ENCODE data around the gene DECR2. TPM values are rescaled to one million over a fixed set of nuclear protein-coding genes. Genes with fewer than 3 reads are reported as not detected.

The DECR2 gene
- total RNA-seq, 4 donors from 2014 or later: 13.6 to 19.6 (median 17.0) TPM

DNA sequence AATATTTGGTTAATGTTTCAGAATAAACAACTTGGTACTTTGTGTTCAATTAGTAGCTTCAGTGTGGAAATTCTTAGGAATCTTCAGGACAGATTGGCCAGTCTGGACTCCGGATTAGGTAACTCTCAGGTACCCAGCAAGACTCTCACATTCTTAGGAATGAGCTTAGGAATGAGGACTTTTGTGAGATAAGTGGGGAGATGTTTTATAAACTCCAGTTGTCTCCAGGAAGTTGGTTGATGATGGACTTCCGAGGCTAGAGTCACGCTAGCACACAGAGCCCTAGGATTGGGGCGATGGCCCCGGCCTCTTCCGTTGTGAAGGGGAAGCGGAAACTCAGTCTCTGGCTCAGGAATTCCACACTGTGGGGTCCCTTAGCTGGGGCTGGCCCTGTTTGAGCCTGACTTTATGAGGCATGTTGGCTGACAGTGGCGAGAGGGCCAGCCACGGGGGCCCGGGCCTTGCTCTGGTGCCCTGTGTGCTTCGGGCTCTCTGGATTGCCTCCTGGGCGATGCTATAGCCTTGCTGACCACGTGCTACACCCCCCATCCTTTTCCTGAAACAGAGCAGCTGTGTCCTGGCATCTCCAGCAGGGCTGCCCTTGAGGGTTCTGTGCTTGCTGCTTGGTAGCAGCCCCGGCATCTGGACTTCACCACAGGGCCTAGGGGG, 56.2 kb downstream of the DECR2 start:
- Histone ChIP-seq H3K27me3 (no peaks in the 10 kb centered on the region), H3K36me3 (peaks cover 0 to 18% (median 0%) of the 10 kb centered on the region in 3 donors), H3K9me3 (no peaks in the 10 kb centered on the region), H3K27ac (peak overlapping the region; percentile 28 to 76 (median 49)), H3K4me3 (no peak overlapping the region), H3K4me1 (peaks cover 0 to 23% (median 9%) of the 10 kb centered on the region in 3 donors)
- no peak for DNase-seq
- WGBS, 2 donors: 83 to 84% methylated on average over 7 to 9 of the region's 14 CpGs
- no peak for TF ChIP-seq POLR2A (IDR thresholded peaks at IDR 0.05)
- TF ChIP-seq, protein P1, sequence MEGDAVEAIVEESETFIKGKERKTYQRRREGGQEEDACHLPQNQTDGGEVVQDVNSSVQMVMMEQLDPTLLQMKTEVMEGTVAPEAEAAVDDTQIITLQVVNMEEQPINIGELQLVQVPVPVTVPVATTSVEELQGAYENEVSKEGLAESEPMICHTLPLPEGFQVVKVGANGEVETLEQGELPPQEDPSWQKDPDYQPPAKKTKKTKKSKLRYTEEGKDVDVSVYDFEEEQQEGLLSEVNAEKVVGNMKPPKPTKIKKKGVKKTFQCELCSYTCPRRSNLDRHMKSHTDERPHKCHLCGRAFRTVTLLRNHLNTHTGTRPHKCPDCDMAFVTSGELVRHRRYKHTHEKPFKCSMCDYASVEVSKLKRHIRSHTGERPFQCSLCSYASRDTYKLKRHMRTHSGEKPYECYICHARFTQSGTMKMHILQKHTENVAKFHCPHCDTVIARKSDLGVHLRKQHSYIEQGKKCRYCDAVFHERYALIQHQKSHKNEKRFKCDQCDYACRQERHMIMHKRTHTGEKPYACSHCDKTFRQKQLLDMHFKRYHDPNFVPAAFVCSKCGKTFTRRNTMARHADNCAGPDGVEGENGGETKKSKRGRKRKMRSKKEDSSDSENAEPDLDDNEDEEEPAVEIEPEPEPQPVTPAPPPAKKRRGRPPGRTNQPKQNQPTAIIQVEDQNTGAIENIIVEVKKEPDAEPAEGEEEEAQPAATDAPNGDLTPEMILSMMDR (IDR thresholded peaks at IDR 0.05): no peak
- intact Hi-C loops (cut with DNase I): no loop called here

DNA sequence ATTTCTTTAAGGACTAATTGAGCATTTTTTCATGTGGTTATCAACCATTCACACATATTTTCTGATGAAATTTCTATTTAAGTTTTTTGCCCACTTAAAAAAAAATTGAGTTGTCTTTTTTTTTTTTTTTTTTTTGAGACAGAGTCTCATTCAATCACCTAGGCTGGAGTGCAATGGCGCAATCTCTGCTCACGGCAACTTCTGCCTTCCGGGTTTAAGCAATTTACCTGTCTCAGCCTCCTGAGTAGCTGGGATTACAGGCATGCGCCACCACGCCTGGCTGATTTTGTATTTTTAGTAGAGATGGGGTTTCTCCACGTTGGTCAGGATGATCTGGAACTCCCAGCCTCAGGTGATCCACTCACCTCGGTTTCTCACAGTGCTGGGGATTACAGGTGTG, 58.1 kb downstream of the DECR2 start:
- Histone ChIP-seq H3K4me3 (no peak overlapping the region), H3K27me3 (no peaks in the 10 kb centered on the region), H3K9me3 (no peaks in the 10 kb centered on the region), H3K27ac (no peak overlapping the region), H3K4me1 (peaks cover 0 to 18% (median 9%) of the 10 kb centered on the region in 3 donors), H3K36me3 (peaks cover 0 to 27% (median 0%) of the 10 kb centered on the region in 3 donors)
- intact Hi-C loops (cut with DNase I): no loop called here
- DNase-seq: no peak
- TF ChIP-seq POLR2A (IDR thresholded peaks at IDR 0.05): no peak
- TF ChIP-seq, protein P1 (IDR thresholded peaks at IDR 0.05): no peak
- 37 to 64% methylated on average over 7 of the region's 7 CpGs for WGBS, 2 donors

DNA sequence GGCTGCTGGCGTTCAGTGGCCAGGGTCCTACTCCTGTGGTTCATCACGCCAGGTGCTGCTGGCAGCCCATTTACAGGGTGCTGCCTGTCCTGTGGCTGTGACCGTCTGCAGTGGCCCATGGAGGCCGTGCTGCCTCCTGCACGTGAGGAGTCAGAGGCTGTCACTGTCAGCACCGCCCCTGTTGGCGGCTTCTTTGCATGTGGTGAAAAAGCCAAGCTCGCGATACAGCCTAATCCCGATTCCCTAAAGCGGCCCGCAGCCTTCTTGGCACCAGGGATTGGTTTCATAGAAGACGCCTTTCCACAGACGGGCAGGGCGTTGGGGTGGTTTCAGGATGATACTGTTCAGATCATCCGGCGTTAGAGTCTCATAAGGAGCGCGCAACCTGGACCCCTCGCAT, 59.1 kb downstream of the DECR2 start:
- H3K4me3 ChIP-seq: no peak overlapping the region
- no peak for DNase-seq
- H3K27me3 ChIP-seq: no peaks in the 10 kb centered on the region
- H3K27ac ChIP-seq: no peak overlapping the region
- 80 to 83% methylated on average over 1 to 10 of the region's 20 CpGs for WGBS, 2 donors
- peaks cover 0 to 18% (median 9%) of the 10 kb centered on the region in 3 donors for H3K4me1 ChIP-seq
- intact Hi-C loops (cut with DNase I): no loop called here
- H3K36me3 ChIP-seq: peaks cover 0 to 27% (median 0%) of the 10 kb centered on the region in 3 donors
- no peaks in the 10 kb centered on the region for H3K9me3 ChIP-seq
- TF ChIP-seq, protein P1 (IDR thresholded peaks at IDR 0.05): no peak
- no peak for TF ChIP-seq POLR2A (IDR thresholded peaks at IDR 0.05)

Small RNAs within 50 kb of the gene (small RNA-seq; reads per million reads assigned to genes)
- 0 reads per million in 4 donors for gene RF00019

Other genes starting within 250 kb of the DECR2 start
- not detected for gene HBZ, start 249.2 kb upstream of the DECR2 start, total RNA-seq
- gene HBM, start 235.9 kb upstream of the DECR2 start, total RNA-seq: not detected
- gene HBA2, start 229.0 kb upstream of the DECR2 start, total RNA-seq: 1 to 10 TPM in 2 of 4 donors, not detected in 2; 4.7 to 5.0 TPM
- 10 to 100 TPM in 1 of 4 donors, 1 to 10 TPM in 1, not detected in 2; 1.0 to 12.9 TPM for gene HBA1, start 225.2 kb upstream of the DECR2 start, total RNA-seq
- gene HBQ1, start 221.4 kb upstream of the DECR2 start, total RNA-seq: not detected
- 10 to 100 TPM; 33.5 to 74.2 (median 46.5) TPM for gene LUC7L, start 172.4 kb upstream of the DECR2 start, total RNA-seq
- 100 to 1,000 TPM in 1 of 4 donors, 10 to 100 TPM in 3; 16.5 to 147 (median 60.0) TPM for gene FAM234A, start 167.1 kb upstream of the DECR2 start, total RNA-seq
- gene RGS11, start 125.9 kb upstream of the DECR2 start, total RNA-seq: 1 to 10 TPM in 3 of 4 donors, under 1 TPM in 1; 0.88 to 4.8 (median 2.6) TPM
- not detected for gene ARHGDIG, start 121.3 kb upstream of the DECR2 start, total RNA-seq
- not detected for gene PDIA2, start 118.7 kb upstream of the DECR2 start, total RNA-seq
- gene AXIN1, start 49.2 kb upstream of the DECR2 start, total RNA-seq: 10 to 100 TPM; 17.8 to 32.2 (median 22.2) TPM
- gene MRPL28, start 31.3 kb upstream of the DECR2 start, total RNA-seq: 10 to 100 TPM; 57.9 to 68.2 (median 63.0) TPM
- gene PGAP6, start 19.9 kb upstream of the DECR2 start, total RNA-seq: 10 to 100 TPM; 23.5 to 31.7 (median 27.6) TPM
- gene NME4, start 4.7 kb upstream of the DECR2 start, total RNA-seq: 10 to 100 TPM; 20.7 to 48.3 (median 25.3) TPM
- gene RAB11FIP3, start 23.8 kb downstream of the DECR2 start, total RNA-seq: 10 to 100 TPM in 2 of 4 donors, 1 to 10 TPM in 2; 8.0 to 25.6 (median 10.1) TPM
- 10 to 100 TPM; 29.4 to 69.6 (median 52.4) TPM for gene CAPN15, start 125.8 kb downstream of the DECR2 start, total RNA-seq
- not detected for gene PRR35, start 158.5 kb downstream of the DECR2 start, total RNA-seq
- gene NHLRC4, start 165.1 kb downstream of the DECR2 start, total RNA-seq: under 1 TPM in 3 of 4 donors, not detected in 1; 0.09 to 0.95 (median 0.59) TPM
- 10 to 100 TPM; 15.9 to 24.0 (median 20.4) TPM for gene PIGQ, start 168.1 kb downstream of the DECR2 start, total RNA-seq
- gene RAB40C, start 188.2 kb downstream of the DECR2 start, total RNA-seq: 10 to 100 TPM; 14.2 to 31.4 (median 20.3) TPM
- gene WFIKKN1, start 229.1 kb downstream of the DECR2 start, total RNA-seq: 1 to 10 TPM in 1 of 4 donors, under 1 TPM in 3; under 0.01 to 1.8 (median 0.29) TPM
- 100 to 1,000 TPM in 1 of 4 donors, 10 to 100 TPM in 3; 69.6 to 105 (median 79.9) TPM for gene METTL26, start 234.4 kb downstream of the DECR2 start, total RNA-seq
- 10 to 100 TPM; 17.3 to 35.6 (median 28.1) TPM for gene MCRIP2, start 239.9 kb downstream of the DECR2 start, total RNA-seq
- 10 to 100 TPM in 3 of 4 donors, 1 to 10 TPM in 1; 7.2 to 26.5 (median 15.8) TPM for gene WDR90, start 247.5 kb downstream of the DECR2 start, total RNA-seq